GM12874 (cell line): ENCODE results near the gene DENND4C.

ENCODE experiments used
- TF ChIP-seq, protein P1 (sequence below): IDR thresholded peaks from 2 replicates; pipeline ENCODE4 v1.5.1; 2011; ENCODE audit warnings: low read depth, mild to moderate bottlenecking, control low read depth, low read length, moderate library complexity; ENCODE audit not compliant: insufficient read depth

DENND4C gene

DNA sequence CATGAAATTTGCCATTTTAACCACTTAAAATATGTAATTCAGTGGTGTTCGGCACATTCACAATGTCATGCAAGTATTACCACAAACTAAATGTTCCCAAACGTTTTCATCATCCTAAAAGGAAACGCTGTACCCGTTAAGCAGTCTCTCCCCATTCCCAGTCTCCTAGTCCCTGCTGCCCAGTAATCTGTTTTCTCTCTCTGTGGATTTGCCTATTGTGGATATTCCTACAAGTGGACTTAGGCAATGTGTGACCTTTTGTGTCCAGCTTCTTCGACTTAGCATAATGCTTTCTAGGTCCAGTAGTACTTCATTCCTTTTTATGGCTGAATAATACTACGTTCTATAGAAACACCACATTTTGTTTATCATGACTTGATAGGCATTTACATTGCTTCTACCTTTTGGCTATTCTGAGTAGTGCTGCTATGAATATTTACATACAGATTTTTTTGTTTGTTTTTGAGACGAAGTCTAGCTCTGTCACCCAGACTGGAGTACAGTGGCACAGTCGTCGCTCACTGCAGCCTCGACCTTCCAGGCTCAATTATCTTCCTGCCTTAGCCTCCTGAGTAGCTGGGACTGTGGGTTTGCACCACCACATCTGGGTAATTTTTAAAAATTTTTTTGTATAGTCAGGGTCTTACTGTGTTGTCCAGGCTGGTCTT lies 13.0 kb downstream of the DENND4C start:
- TF ChIP-seq, protein P1, sequence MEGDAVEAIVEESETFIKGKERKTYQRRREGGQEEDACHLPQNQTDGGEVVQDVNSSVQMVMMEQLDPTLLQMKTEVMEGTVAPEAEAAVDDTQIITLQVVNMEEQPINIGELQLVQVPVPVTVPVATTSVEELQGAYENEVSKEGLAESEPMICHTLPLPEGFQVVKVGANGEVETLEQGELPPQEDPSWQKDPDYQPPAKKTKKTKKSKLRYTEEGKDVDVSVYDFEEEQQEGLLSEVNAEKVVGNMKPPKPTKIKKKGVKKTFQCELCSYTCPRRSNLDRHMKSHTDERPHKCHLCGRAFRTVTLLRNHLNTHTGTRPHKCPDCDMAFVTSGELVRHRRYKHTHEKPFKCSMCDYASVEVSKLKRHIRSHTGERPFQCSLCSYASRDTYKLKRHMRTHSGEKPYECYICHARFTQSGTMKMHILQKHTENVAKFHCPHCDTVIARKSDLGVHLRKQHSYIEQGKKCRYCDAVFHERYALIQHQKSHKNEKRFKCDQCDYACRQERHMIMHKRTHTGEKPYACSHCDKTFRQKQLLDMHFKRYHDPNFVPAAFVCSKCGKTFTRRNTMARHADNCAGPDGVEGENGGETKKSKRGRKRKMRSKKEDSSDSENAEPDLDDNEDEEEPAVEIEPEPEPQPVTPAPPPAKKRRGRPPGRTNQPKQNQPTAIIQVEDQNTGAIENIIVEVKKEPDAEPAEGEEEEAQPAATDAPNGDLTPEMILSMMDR = no peak

DNA sequence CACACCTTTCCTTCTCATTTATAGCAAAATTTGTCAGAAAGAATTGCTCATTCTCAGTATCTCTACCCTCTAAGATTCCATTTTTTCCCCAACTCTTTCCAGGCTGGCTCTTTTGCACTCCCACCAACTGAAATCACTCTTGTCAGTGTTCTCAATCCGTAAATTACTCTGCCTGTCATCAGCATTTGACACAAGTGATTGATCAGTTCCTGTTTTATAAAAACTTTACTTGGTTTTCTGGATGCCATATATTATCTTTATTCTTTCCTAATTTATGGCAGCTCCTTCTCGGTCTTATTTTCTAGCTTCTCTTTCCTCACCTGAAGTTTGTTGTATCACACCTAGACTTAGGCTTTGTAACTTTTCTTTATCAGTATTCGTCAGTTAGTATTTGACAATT lies 16.4 kb downstream of the DENND4C start:
- TF ChIP-seq, protein P1 = no peak

DNA sequence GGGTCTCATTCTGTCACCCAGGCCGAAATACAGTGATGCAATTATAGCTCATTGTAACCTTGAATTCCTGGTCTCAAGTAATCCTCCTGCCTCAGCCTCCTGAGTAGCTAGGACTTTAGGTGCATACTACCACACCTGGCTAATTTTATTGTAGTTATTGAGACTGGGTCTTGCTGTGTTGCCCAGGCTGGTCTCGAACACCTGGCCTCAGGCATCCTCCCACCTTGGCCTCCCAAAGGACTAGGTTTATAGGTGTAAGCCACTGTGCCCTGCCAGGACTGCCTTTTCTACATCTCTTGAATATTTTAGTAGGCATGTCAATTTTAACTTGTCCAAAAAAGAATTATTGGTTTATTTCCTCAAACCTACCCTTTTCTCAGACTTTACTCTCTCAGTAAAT lies 16.9 kb downstream of the DENND4C start:
- TF ChIP-seq, protein P1 = no peak

DNA sequence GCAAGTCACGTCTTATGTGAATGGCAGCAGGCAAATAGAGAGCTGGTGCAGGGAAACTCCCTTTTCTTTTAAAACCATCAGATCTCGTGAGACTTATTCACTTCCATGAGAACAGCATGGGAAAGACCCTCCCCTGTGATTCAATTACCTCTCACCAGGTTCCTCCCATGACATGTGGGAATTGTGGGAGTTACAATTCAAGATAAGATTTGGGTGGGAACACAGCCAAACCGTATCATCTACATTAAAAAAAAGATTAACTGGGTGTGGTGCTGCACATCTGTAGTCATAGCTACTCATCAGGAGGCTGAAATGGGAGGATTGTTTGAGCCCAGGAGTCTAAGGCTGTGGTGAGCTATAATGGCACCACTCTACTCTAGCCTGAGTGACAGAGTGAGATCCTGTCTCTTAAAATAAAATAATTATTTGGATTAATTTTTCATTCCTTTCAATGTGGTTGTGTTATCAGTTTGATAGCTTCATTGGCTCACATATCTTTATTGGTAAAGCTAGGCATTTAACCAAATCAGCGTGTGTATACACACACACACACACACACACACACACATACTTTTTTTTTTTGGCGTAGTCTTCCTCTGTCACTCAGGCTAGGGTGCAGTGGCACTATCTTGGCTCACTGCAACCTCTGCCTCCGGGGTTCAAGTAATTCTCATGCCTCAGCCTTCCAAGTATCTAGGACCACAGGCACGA lies 21.8 kb downstream of the DENND4C start:
- TF ChIP-seq, protein P1 = no peak

DNA sequence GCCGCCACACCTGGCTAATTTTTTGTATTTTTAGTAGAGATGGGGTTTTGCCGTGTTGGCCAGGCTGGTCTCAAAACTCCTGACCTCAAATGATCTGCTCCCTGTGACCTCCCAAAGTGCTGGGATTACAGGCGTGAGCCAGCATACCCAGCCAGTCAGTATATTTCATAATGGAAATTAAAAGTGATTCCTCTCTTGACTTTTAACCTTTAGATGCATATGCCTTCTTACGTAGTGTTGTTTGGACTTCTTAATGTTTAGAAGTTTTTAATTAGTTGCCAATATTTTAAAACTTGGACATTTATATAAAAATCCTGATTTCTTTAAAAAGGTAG lies 22.4 kb downstream of the DENND4C start:
- TF ChIP-seq, protein P1 = no peak

DNA sequence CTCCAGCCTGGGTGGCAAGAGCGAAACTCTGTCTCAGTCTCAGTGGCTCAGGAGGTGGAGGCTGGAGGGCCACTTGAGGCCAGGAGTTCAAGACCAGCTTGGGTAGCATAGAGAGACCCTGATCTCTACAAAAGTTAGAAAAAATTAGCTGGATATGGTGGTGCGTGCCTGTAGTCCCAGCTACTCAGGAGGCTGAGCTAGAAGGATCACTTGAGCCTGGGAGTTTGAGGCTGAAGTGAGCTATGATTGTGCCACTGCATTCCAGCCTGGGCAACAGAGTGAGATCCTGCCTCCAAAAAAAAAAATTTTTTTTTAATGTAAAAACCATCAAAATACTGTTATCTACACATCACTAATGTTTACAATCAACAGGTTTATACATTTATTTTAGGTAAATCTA lies 24.6 kb downstream of the DENND4C start:
- TF ChIP-seq, protein P1 = no peak

DNA sequence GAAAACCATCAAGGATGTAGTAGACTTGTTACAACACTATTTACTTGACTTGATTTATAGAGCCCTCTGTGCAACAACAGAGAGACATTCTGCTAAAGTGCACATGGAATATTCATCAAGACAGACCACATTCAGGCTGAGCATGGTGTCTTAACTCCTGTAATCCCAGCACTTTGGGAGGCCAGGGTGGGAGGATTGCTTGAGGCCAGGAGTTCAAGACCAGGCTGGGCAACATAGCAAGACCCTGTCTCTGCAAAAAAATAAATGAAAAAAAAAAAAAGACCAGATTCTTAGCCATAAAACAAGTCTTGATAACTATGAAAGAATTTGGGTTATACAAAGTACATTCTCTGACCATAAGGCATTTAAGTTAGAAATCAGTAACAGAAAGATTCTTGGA lies 25.3 kb downstream of the DENND4C start:
- TF ChIP-seq, protein P1 = no peak
